Kidney epithelial cell (primary cell): Measurements from ENCODE around the gene CABCOCO1. TPM values are rescaled to one million over a fixed set of nuclear protein-coding genes. Genes with fewer than 3 reads are reported as not detected.
"Not testable (repeated sequence)": the region's sequence is repeated elsewhere in the genome, so short reads cannot be mapped to it uniquely, and the experiment has no call there.

Source experiments
- DNase-seq: peaks from one replicate; pipeline ENCODE4 v3.0.0-alpha.2; 2010; ENCODE audit warnings: low read depth
- H3K27me3 ChIP-seq: 2 replicates; pipeline ENCODE4 v1.6.0; 2011; ENCODE audit warnings: low read length; ENCODE audit not compliant: control insufficient read depth, insufficient read depth
- H3K36me3 ChIP-seq: 2 replicates; pipeline ENCODE4 v1.5.1; 2011; ENCODE audit warnings: low read length; ENCODE audit not compliant: control insufficient read depth, insufficient read depth
- H3K4me3 ChIP-seq: 2 replicates; pipeline ENCODE4 v1.5.1; 2011; ENCODE audit warnings: low read depth, mild to moderate bottlenecking, control low read depth, low read length
- CTCF ChIP-seq: IDR thresholded peaks from 2 replicates; pipeline ENCODE4 v1.5.1; 2011; ENCODE audit warnings: mild to moderate bottlenecking, moderate library complexity, low read length, control low read depth, inconsistent platforms; ENCODE audit not compliant: insufficient read depth, poor library complexity, severe bottlenecking
- total RNA-seq: library from RNA; depleted of rRNA; stranded (reverse); fragments of >200 nt; gene quantifications from 2 replicates; pipeline ENCODE4 v1.2.3, GENCODE V29; 2015

Gene CABCOCO1
- total RNA-seq, 1 donor from 2014 or later = 0.33 TPM

GRCh38 chr10:61733358-61733940 is 70.7 kb downstream of the CABCOCO1 start:
- Histone ChIP-seq H3K36me3 (no peaks in the 10 kb centered on the region), H3K4me3 (no peak overlapping the region), H3K27me3 (no peaks in the 10 kb centered on the region)
- TF ChIP-seq CTCF = peak; percentile 55
- no peak for DNase-seq

DNA sequence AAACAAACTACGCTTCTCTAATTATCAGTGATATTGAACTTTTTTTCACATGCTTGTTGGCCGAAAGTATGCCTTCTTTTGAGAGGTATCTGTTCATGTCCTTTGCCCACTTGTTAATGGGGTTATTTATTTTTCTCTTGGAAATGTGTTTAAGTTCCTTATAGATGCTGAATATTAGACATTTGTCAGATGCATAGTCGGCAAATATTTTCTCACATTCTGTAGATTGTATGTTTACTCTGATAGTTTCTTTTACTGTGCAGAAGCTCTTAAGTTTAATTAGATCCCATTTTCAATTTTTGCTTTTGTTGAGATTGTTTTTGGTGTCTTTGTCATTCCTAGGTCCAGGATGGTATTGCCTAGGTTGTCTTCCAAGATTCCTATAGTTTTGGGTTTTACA is 73.2 kb downstream of the CABCOCO1 start:
- Histone ChIP-seq H3K36me3 (no peaks in the 10 kb centered on the region), H3K27me3 (no peaks in the 10 kb centered on the region), H3K4me3 (no peak overlapping the region)
- DNase-seq = no peak
- TF ChIP-seq CTCF = no peak

DNA sequence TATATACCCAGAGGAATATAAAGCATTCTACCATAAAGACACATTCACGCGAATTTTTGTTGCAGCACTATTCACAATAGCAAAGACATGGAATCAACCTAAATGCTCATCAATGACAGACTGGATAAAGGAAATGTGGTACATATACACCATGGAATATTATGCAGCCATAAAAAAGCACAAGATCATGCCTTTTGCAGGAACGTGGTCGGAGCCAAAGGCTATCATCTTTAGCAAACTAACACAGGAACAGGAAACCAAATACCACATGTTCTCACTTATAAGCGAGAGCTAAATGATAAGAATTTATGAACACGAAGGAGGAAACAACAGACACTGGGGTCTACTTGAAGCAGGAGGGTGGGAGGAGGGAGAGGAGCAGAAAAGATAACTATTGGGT is 74.7 kb downstream of the CABCOCO1 start:
- not testable (repeated sequence) for H3K36me3 ChIP-seq, H3K27me3 ChIP-seq, DNase-seq, H3K4me3 ChIP-seq

DNA sequence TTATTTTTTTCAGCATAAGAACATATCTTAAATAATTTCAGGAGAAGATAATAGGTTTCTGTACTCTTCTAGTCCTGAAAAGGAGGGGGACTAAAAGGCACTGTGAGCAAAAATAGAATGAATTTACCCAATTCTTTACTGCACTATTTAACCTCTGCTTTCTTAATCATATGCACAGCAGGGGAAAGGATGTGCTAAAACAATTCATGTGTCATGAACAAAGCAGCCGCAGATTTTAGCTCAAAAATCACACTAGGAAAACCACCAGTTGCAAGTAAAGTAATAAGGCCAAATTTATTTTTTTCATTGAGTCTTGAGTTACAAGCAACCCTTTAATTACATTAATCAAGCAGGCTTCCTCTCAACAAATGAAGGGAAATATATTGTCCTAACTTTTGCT is 80.1 kb downstream of the CABCOCO1 start:
- H3K4me3 ChIP-seq = no peak overlapping the region
- H3K36me3 ChIP-seq = no peaks in the 10 kb centered on the region
- no peak for DNase-seq
- H3K27me3 ChIP-seq = no peaks in the 10 kb centered on the region
- TF ChIP-seq CTCF = no peak

- Histone ChIP-seq H3K27me3 (no peaks in the 10 kb centered on the region), H3K36me3 (no peaks in the 10 kb centered on the region), H3K4me3 (no peak overlapping the region)
- DNase-seq = no peak
- TF ChIP-seq CTCF = peak; percentile 30
Measured at GRCh38 chr10:61744469-61744868, 81.7 kb downstream of the CABCOCO1 start.

GRCh38 chr10:61746377-61746776 is 83.6 kb downstream of the CABCOCO1 start:
- no peaks in the 10 kb centered on the region for H3K27me3 ChIP-seq
- no peaks in the 10 kb centered on the region for H3K36me3 ChIP-seq
- H3K4me3 ChIP-seq = no peak overlapping the region
- DNase-seq = no peak
- no peak for TF ChIP-seq CTCF
